CD4-positive, CD25-positive, alpha-beta regulatory T cell (primary cell): ENCODE results near the gene CCDC106. TPM values are rescaled to one million over a fixed set of nuclear protein-coding genes. Genes with fewer than 3 reads are reported as not detected.

Experiments used
- ATAC-seq, 2 donors: fragments of 150-1000 bp; cut with Tn5 transposase; one replicate each; pipeline ENCODE4 v1.10.0; 2021; ENCODE audit warnings: low read depth in 2 of 2, moderate number of reproducible peaks in 2 of 2, moderate library complexity in 1 of 2
- DNase-seq, 3 donors: peaks; one replicate each; pipeline versions ENCODE4 v3.0.0 to v3.0.0-alpha.2; 2012 to 2022; ENCODE audit warnings: mixed read lengths in 1 of 3
- H3K27ac ChIP-seq: one replicate; pipeline ENCODE4 v1.7.0; 2013; ENCODE audit warnings: mild to moderate bottlenecking, low read length; ENCODE audit not compliant: insufficient read depth, poor library complexity, severe bottlenecking
- H3K27me3 ChIP-seq: one replicate; pipeline ENCODE4 v1.7.0; 2013; ENCODE audit warnings: low read length; ENCODE audit not compliant: control insufficient read depth, insufficient read depth
- H3K36me3 ChIP-seq: one replicate; pipeline ENCODE4 v1.7.0; 2013; ENCODE audit warnings: mild to moderate bottlenecking, low read length, moderate library complexity; ENCODE audit not compliant: control insufficient read depth, insufficient read depth
- H3K4me1 ChIP-seq: 2 replicates; pipeline ENCODE4 v1.7.0; 2013; ENCODE audit warnings: mild to moderate bottlenecking, low read length; ENCODE audit not compliant: insufficient read depth, control insufficient read depth, poor library complexity, severe bottlenecking
- H3K4me3 ChIP-seq: one replicate; pipeline ENCODE4 v1.7.0; 2013; ENCODE audit warnings: low read depth, mild to moderate bottlenecking, low read length, moderate library complexity
- H3K9me3 ChIP-seq, 2 experiments: 1 replicate in 1 of 2; 2 replicates in 1 of 2; pipeline ENCODE4 v1.7.0; 2013; ENCODE audit warnings: low read length in 2 of 2, mild to moderate bottlenecking in 1 of 2, moderate library complexity in 1 of 2; ENCODE audit not compliant: control insufficient read depth in 2 of 2
- H3K27ac Mint-ChIP-seq, 3 donors: one replicate each; pipeline ENCODE4 v1.8.0; 2020 to 2022; ENCODE audit warnings: mild to moderate bottlenecking in 3 of 3, mixed read lengths in 3 of 3, moderate library complexity in 2 of 3
- H3K27me3 Mint-ChIP-seq: one replicate; pipeline ENCODE4 v1.8.0; 2022; ENCODE audit warnings: mild to moderate bottlenecking, mixed read lengths
- H3K36me3 Mint-ChIP-seq: one replicate; pipeline ENCODE4 v1.8.0; 2020; ENCODE audit warnings: mixed read lengths
- H3K4me1 Mint-ChIP-seq, 4 donors: one replicate each; pipeline ENCODE4 v1.8.0; 2020 to 2022; ENCODE audit warnings: mixed read lengths in 4 of 4, mild to moderate bottlenecking in 1 of 4
- H3K4me3 Mint-ChIP-seq, 4 donors: one replicate each; pipeline ENCODE4 v1.8.0; 2020 to 2022; ENCODE audit warnings: mild to moderate bottlenecking in 4 of 4, mixed read lengths in 4 of 4, moderate library complexity in 3 of 4
- H3K9me3 Mint-ChIP-seq, 7 donors: one replicate each; pipeline ENCODE4 v1.8.0; 2020 to 2022; ENCODE audit warnings: mixed read lengths in 7 of 7, mild to moderate bottlenecking in 3 of 7, moderate library complexity in 2 of 7
- polyA plus RNA-seq, 4 donors: library from polyadenylated mRNA; unstranded; fragments of 300-500 nt; fragmentation: Illumina TruSeq; gene quantifications; one replicate each; pipeline ENCODE4 v1.2.3, GENCODE V29; 2021
- total RNA-seq: library from RNA; stranded (reverse); gene quantifications from one replicate; pipeline ENCODE4 v1.2.3, GENCODE V29; 2022

The CCDC106 gene
- total and polyA plus RNA-seq, 5 donors from 2014 or later = 0.22 to 1.0 (median 0.56) TPM

DNA sequence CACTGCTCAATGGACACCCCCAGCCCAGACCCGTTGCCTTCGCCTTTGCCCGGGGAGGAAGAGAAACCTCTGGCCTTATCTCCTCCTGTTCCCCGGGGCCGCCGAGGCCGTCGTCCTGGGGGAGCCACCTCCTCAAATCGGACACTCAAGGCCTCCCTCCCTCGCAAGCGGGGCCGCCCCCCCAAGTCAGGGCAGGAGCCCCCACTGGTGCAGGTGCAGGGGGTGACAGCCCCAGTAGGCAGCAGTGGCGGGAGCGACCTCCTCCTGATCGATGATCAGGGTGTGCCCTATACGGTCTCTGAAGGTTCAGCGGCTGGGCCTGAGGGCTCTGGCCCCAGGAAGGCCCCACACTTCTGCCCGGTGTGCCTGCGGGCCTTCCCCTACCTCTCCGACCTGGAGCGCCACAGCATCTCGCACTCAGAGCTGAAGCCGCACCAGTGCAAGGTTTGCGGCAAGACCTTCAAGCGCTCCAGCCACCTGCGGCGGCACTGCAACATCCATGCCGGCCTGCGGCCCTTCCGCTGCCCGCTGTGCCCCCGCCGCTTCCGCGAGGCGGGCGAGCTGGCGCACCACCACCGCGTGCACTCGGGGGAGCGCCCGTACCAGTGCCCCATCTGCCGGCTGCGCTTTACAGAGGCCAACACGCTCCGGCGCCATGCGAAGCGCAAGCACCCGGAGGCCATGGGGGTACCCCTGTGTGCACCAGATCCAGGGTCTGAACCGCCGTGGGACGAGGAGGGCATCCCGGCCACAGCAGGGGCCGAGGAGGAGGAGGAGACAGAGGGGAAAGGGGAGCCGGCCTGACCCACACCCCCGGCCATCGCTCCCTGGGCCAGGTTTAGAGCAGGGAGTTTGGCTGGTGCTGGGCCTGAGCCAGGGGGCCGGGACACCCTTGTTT is 45.7 kb upstream of the CCDC106 start:
- ATAC-seq = no peak

GRCh38 chr19:55603115-55603514 is 44.9 kb upstream of the CCDC106 start:
- Histone ChIP-seq H3K4me3 (no peak overlapping the region), H3K9me3 (no peaks in the 10 kb centered on the region), H3K4me1 (peaks cover 32% of the 10 kb centered on the region), H3K36me3 (peaks cover 3% of the 10 kb centered on the region), H3K27me3 (no peaks in the 10 kb centered on the region), H3K27ac (no peak overlapping the region)
- peaks cover 10% of the 10 kb centered on the region for H3K36me3 Mint-ChIP-seq
- ATAC-seq (no peak), DNase-seq (no peak)
- H3K9me3 Mint-ChIP-seq = peaks cover 0 to 1% (median 0%) of the 10 kb centered on the region in 7 donors
- no peaks in the 10 kb centered on the region for H3K27me3 Mint-ChIP-seq
- H3K27ac Mint-ChIP-seq = no peak overlapping the region
- H3K4me1 Mint-ChIP-seq = peaks cover 15 to 60% (median 41%) of the 10 kb centered on the region in 4 donors
- H3K4me3 Mint-ChIP-seq = peak overlapping the region in 3 of 4 donors; percentile 31 to 91 (median 85)

More for the DNA sequence above, 45.7 kb upstream of the CCDC106 start:
- Histone ChIP-seq H3K9me3 (no peaks in the 10 kb centered on the region), H3K36me3 (no peaks in the 10 kb centered on the region), H3K27me3 (no peaks in the 10 kb centered on the region), H3K4me1 (peaks cover 32% of the 10 kb centered on the region), H3K27ac (no peak overlapping the region), H3K4me3 (no peak overlapping the region)
- DNase-seq = no peak
- Mint-ChIP-seq H3K9me3 (peaks cover 0 to 1% (median 0%) of the 10 kb centered on the region in 7 donors), H3K4me3 (peak overlapping the region in 2 of 4 donors; percentile 87), H3K27me3 (no peaks in the 10 kb centered on the region), H3K4me1 (peaks cover 9 to 52% (median 36%) of the 10 kb centered on the region in 4 donors), H3K36me3 (peaks cover 4% of the 10 kb centered on the region), H3K27ac (no peak overlapping the region)

GRCh38 chr19:55603581-55604292 is 44.3 kb upstream of the CCDC106 start:
- Histone ChIP-seq H3K4me3 (no peak overlapping the region), H3K27ac (no peak overlapping the region), H3K27me3 (no peaks in the 10 kb centered on the region), H3K36me3 (peaks cover 3% of the 10 kb centered on the region), H3K9me3 (no peaks in the 10 kb centered on the region), H3K4me1 (peaks cover 32% of the 10 kb centered on the region)
- ATAC-seq (no peak), DNase-seq (no peak)
- Mint-ChIP-seq H3K27me3 (no peaks in the 10 kb centered on the region), H3K4me3 (peak overlapping the region in 3 of 4 donors; percentile 85 to 91 (median 86)), H3K9me3 (peaks cover 0 to 1% (median 0%) of the 10 kb centered on the region in 7 donors), H3K36me3 (peaks cover 12% of the 10 kb centered on the region), H3K27ac (no peak overlapping the region), H3K4me1 (peaks cover 15 to 60% (median 40%) of the 10 kb centered on the region in 4 donors)

- peak; percentile 97 to 98 (median 97) for DNase-seq
- Mint-ChIP-seq H3K27ac (peak overlapping the region; percentile 52 to 94 (median 86)), H3K9me3 (no peaks in the 10 kb centered on the region), H3K4me1 (peaks cover 15 to 68% (median 42%) of the 10 kb centered on the region in 4 donors), H3K27me3 (no peaks in the 10 kb centered on the region), H3K36me3 (peaks cover 22% of the 10 kb centered on the region), H3K4me3 (peak overlapping the region; percentile 85 to 91 (median 88))
- Histone ChIP-seq H3K4me3 (peak overlapping the region; percentile 71), H3K36me3 (peaks cover 13% of the 10 kb centered on the region), H3K27me3 (no peaks in the 10 kb centered on the region), H3K27ac (peak overlapping the region; percentile 93), H3K4me1 (peaks cover 32% of the 10 kb centered on the region), H3K9me3 (no peaks in the 10 kb centered on the region)
- peak; percentile 77 to 78 for ATAC-seq
Observed at GRCh38 chr19:55605207-55605636, 42.8 kb upstream of the CCDC106 start.

DNA sequence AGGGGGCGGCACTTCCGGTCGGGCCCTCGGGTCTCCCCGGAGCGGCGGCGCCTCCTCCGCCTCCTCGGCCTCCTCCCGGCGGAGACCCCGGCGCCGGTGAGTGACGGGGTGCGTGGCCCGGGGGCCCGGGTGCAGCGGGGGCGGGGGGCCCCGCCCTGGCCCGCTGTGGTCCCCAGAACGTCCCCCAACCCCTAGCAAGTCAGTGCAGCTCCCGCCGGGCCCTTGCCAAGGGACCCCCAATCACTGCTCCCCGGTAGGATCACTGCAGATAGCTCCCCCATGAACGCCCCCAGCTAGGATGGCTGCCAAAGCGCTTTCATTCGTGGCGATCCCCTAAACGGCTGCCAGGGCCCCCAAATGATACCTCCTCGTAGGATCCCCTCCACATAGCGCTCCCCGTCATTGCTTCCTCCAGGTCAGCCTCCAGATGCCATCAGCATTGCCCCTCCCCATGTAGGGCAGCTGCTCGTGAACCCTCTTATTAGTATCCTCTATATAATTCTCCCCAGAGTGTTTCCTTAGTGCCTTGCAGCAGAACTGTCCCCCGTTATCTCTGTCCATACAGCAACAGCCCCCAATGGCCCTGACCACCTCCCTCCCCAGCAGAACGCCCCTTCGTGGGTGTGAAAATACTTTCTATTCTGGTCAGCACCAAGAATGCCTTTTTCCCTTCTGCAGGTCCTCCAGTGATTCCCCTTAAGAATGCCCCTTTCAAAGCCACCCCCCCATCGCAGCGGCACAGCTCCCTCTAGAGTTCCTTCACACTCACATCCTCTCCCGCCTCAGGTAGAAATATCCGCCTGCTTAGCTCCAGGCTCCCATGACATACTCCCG is 42.2 kb upstream of the CCDC106 start, which contains the start of gene ZNF865:
TSS of gene ZNF865 (plus strand) at position 11 of the 834 bp plus-strand sequence. CDS start 7,972 bp downstream, outside the sequence.
- H3K27ac ChIP-seq = peak within 1 kb of the TSS; percentile 93
- no peaks in the 10 kb centered on the region for H3K9me3 Mint-ChIP-seq
- no peaks in the 10 kb centered on the region for H3K27me3 ChIP-seq
- no peaks in the 10 kb centered on the region for H3K9me3 ChIP-seq
- peaks cover 15 to 72% (median 44%) of the 10 kb centered on the region in 4 donors for H3K4me1 Mint-ChIP-seq
- H3K36me3 ChIP-seq = peaks cover 15% of the 10 kb centered on the region
- H3K36me3 Mint-ChIP-seq = peaks cover 26% of the 10 kb centered on the region
- no peaks in the 10 kb centered on the region for H3K27me3 Mint-ChIP-seq
- peak within 1 kb of the TSS; percentile 96 to 99 (median 98) for H3K27ac Mint-ChIP-seq
- ATAC-seq (peak; percentile 35 to 37), DNase-seq (peak; percentile 61 to 82 (median 67))
- peaks cover 27% of the 10 kb centered on the region for H3K4me1 ChIP-seq
- H3K4me3 Mint-ChIP-seq = peak within 1 kb of the TSS; percentile 90 to 97 (median 94)
- H3K4me3 ChIP-seq = peak within 1 kb of the TSS; percentile 84

DNA sequence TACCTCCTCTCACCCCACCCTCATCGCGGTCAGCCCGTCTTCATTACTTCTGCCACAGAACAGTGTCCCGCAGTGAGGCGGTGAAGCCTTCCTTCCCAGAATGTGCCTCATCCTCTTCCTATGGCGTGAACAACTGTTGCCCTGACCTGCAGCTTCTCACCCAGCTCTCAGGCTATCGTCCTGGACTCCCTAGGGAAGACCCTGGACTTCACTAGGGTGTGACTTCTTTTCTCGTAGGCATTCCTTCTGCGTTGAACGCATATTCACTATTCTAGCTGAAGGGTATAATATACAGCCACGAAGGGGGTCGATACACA is 41.6 kb upstream of the CCDC106 start:
- ATAC-seq (no peak), DNase-seq (no peak)
- peak overlapping the region; percentile 84 for H3K4me3 ChIP-seq
- Mint-ChIP-seq H3K9me3 (no peaks in the 10 kb centered on the region), H3K27me3 (no peaks in the 10 kb centered on the region), H3K4me3 (peak overlapping the region; percentile 90 to 97 (median 94)), H3K36me3 (peaks cover 27% of the 10 kb centered on the region), H3K4me1 (peaks cover 15 to 72% (median 42%) of the 10 kb centered on the region in 4 donors), H3K27ac (peak overlapping the region; percentile 96 to 99 (median 98))
- H3K27ac ChIP-seq = peak overlapping the region; percentile 93
- H3K9me3 ChIP-seq = no peaks in the 10 kb centered on the region
- H3K36me3 ChIP-seq = peaks cover 15% of the 10 kb centered on the region
- H3K27me3 ChIP-seq = no peaks in the 10 kb centered on the region
- peaks cover 22% of the 10 kb centered on the region for H3K4me1 ChIP-seq

- Mint-ChIP-seq H3K4me1 (peaks cover 15 to 71% (median 40%) of the 10 kb centered on the region in 4 donors), H3K36me3 (peaks cover 27% of the 10 kb centered on the region)
- no peak for DNase-seq
Observed at GRCh38 chr19:55606817-55607216, 41.2 kb upstream of the CCDC106 start.

More at GRCh38 chr19:55606817-55607216, 41.2 kb upstream of the CCDC106 start:
- no peaks in the 10 kb centered on the region for H3K27me3 ChIP-seq
- peaks cover 15% of the 10 kb centered on the region for H3K36me3 ChIP-seq
- Mint-ChIP-seq H3K27me3 (no peaks in the 10 kb centered on the region), H3K27ac (peak overlapping the region; percentile 96 to 99 (median 98)), H3K4me3 (peak overlapping the region; percentile 90 to 97 (median 94)), H3K9me3 (no peaks in the 10 kb centered on the region)
- no peak overlapping the region for H3K4me3 ChIP-seq
- H3K27ac ChIP-seq = peak overlapping the region; percentile 93
- ATAC-seq = no peak
- no peaks in the 10 kb centered on the region for H3K9me3 ChIP-seq
- peaks cover 22% of the 10 kb centered on the region for H3K4me1 ChIP-seq
